ENCODE results near the gene ANGPTL2.

The ANGPTL2 gene

DNA sequence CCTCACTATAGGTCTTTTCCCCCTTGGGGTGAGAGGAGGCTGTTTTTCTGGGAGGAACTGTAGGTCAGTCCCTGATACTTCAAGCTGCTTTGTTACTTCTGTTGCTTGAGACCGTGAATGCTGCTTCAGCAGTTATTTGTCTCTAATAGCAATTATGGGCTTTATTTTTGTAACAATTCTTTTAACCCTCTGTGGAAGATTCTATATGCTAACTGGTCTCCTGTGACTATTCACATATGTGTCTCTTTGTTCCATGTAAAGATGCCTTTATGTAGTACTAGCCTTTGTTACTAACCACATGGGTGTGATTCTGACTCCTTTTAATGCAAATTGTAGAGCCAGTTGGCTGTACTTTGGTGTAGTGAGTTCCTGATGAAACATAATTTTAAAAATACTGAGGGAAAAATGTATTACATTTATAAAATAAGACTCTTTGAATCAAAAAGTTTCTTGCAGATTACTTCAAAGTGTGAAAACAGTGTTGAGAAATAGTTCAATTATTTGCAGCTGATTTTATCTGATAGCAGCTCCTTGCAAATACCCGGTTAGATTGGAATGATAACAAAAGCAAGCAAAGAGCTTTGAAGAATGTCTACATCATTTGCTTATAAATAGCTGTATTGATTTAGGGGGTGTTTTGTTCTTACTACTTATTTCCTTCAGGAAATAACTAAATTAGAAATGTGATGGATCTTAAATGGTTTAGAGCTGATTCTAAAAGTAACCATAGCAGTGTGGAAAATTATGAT is 46.6 kb downstream of the ANGPTL2 start:
- no peak for DNase-seq (ENCODE audit: low read depth)

- DNase-seq (ENCODE audit: low read depth) = no peak
Measured at GRCh38 chr9:127074561-127075548, 47.6 kb downstream of the ANGPTL2 start.

DNA sequence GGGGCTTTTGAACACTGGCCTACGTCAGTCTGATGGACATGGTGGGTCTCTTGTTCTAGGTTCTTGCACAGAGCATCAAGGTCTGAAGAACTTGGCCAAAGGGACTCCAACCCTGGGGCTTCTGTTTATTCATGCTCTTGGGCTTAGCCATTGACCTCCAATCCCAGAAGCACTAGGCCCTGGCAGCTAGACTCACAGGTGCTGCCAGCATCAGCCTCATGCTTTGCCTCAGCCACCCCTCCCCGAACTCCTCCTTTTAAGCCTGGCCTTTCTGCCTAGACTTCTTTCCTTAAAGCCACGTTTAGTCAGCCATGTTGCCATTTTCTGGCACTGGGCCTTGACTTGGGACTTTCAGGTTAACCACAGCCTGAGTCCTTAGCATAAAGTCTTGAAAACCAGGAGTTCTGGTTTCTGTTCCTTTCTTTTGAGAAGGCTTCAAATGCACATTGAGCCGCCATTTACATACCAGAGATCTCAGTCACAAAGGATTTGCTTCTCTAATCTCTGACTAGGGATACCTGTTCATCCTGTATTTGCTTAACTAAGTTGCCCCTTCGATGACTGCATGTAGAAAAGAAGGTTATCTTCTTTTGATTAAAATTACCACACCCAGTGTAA is 54.7 kb downstream of the ANGPTL2 start:
- DNase-seq (ENCODE audit: low read depth) = no peak

GRCh38 chr9:127066851-127067136 is 55.6 kb downstream of the ANGPTL2 start:
- peak; percentile 96 for DNase-seq (ENCODE audit: low read depth)

- DNase-seq (ENCODE audit: low read depth) = peak; percentile 86
Measured at GRCh38 chr9:127066060-127066850, 56.2 kb downstream of the ANGPTL2 start.

DNA sequence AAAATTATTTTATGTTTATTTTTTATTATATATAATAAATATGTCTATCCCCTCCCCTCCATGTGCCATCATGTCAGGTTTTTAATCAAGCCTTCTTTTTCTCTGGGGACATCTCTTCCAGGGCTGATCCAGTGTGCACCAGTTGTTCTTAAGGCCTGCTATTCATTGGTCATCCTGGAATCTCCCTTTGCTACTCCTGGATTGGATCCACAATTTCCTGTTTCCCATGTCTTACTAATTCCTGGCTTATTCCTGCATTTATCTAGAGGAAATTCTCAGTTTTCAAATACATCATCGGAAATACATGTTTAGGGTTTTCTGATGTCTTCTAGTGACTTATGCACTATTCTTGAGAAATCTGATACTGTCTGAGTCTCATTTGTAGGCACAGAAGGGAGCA is 56.8 kb downstream of the ANGPTL2 start:
- DNase-seq (ENCODE audit: low read depth) = peak; percentile 82

DNA sequence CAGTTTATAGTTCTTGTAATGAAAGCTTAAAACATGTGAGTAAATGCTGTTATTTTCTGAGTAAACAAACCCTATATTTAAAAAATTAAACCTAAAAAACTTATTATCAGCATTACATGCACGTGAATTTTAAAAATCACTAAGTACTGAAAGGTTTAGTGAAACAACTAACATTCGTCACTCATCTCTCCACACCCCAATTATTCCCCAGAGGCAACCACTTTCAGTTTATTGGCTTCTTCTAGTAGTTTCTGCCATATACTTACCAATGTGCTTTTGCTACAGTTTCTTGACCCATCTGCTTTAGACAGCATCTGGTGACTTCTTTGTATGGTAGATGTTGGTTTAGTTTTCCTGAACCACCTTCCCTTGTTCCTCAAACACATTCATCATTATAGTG is 58.1 kb downstream of the ANGPTL2 start:
- no peak for DNase-seq (ENCODE audit: low read depth)

DNA sequence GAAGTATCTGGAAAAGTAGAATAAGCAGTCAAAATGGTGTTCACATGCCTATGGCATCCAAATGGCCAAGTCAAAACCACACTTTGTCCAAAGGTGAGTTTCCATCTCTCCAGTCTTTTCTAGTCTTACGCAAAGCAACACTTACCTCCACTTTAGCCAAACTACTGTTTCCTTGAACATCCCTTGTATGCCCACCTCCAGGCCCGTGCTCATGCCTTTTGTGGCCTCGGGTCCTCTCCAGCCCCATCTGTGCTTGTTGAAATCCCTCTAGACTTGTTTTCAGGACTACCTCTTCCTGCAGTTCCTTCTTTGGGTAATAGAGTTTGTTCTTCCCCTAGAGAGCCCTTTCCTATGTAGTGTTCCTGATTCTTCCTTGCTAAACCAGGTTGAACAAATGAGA is 61.0 kb downstream of the ANGPTL2 start:
- DNase-seq (ENCODE audit: low read depth) = no peak

DNA sequence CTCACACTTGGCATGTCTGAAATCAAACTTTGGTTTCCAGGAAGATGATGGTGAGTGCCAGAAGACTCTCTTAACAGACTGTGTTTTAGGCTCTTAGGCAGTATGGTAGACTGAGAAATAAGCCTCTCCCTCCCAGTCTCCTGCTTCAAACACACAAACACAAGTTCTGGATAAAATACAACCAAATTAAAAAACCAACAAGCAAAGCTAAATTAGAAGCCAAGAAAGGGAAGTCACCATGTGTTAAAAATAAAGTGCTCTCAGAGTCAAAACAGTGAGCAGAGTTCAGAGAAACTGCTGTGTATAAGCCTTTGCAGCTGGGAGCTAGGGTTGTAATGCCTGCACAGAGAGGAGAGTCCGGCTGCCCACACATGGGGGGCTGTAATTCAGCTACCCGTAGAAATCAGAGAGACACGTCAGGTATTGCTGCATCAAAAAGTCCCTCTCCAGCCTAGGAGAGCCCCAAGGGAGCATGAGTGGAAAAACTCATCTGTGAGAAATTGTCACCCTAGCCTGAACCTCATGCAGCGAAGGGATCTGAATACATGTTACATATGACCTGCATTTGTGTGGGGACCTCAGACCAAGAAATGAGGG is 62.6 kb downstream of the ANGPTL2 start:
- DNase-seq (ENCODE audit: low read depth) = no peak

GRCh38 chr9:127059030-127059429 is 63.4 kb downstream of the ANGPTL2 start:
- DNase-seq (ENCODE audit: low read depth) = no peak

GRCh38 chr9:127058645-127059021 is 63.8 kb downstream of the ANGPTL2 start:
- DNase-seq (ENCODE audit: low read depth) = no peak

- peak; percentile 62 for DNase-seq (ENCODE audit: low read depth)
Measured at GRCh38 chr9:127058011-127058644, 64.3 kb downstream of the ANGPTL2 start.

GRCh38 chr9:127056446-127056845 is 66.0 kb downstream of the ANGPTL2 start:
- no peak for DNase-seq (ENCODE audit: low read depth)

DNA sequence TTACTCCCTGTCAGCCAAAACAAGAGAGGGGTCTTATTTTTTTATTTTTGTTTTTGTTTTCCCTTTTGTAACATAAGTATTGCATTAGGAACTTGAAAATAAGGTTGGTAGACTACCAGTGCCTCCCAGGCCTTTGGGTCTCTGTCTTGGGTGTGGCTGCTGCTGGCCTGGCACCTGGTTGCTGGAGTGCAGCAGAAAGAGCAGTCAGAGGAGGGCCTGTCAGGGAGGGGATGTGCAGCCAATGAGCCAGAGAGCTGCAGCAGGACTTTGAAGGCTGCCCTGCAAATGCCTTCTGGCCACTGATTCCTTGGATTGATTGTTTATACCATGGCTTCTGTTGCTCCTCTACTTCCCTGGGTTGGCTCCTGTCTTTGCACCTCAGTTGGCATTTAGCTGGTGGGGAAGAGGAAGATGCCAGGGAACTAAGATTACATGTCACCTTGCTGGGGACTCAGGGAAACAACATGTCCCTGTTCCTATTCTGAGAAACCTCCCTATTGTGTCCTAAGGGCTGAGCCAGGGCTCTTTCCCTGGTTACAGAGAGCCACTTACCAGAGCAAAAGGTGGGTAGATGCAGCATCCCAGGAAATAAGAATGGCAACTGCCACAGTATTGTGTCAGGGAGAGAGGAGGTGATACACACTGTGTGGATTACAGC is 66.6 kb downstream of the ANGPTL2 start:
- DNase-seq (ENCODE audit: low read depth) = no peak

GRCh38 chr9:127053960-127054359 is 68.5 kb downstream of the ANGPTL2 start:
- no peak for DNase-seq (ENCODE audit: low read depth)

GRCh38 chr9:127053057-127053821 is 69.2 kb downstream of the ANGPTL2 start:
- DNase-seq (ENCODE audit: low read depth) = no peak

DNA sequence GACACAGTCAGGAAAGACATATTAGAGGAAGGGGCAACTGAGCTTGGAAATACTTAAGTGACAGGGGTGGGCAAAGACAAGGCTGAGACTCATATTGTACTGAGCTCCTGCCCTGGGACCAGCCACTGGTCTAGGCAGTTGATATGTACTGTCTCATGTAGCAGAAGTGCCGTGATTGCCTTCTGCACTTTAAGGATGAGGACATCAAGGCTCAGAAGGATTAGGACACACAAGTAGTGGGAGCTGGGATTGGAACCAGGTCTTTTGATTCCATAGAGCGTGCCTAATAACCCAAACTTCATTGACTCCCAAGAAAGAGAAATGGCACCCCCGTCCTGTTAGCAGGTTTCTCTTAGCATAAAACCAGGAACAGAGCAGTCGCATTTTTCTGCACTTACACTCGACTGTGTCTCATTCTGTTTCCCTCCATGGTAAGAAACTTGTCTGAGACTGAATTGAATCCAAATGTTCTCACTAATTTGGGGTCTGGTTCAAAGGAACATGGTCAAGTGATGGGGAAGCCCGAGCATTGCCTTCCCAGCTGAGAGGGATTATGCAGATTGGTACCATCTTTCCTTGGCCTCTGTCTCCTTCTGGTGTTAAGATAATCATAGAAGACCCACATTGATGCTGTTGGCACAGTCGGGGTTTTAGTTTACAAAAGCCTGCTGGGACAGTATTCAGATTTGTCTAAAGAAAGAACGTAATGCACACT is 70.4 kb downstream of the ANGPTL2 start:
- DNase-seq (ENCODE audit: low read depth) = no peak

DNA sequence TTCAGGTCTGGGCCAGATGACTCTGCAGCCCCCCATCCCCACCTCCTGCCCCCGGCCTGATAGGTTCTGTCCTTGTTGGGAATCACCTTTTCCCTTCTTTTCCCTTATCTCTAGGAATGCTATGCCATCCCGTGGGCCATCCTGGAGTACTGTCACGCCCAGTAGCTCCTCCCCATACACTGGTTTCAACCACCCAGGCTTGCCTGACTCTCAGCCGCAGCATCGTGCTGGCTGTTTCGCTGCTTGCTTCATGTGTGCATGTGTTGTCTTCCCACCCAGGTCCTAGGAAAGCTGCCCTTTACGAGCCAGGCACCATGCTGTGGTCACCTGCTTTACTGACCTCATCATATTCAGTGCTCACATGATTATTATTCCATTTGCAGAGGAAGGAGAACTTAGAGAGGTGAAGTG is 71.8 kb downstream of the ANGPTL2 start:
- DNase-seq (ENCODE audit: low read depth) = no peak

GRCh38 chr9:127050152-127050551 is 72.3 kb downstream of the ANGPTL2 start:
- DNase-seq (ENCODE audit: low read depth) = no peak
